Keratinocyte (primary cell): ENCODE results near the gene IGSF9. TPM values are rescaled to one million over a fixed set of nuclear protein-coding genes. Genes with fewer than 3 reads are reported as not detected.

Experiments
- DNase-seq: peaks from one replicate; pipeline ENCODE4 v3.0.0-alpha.2; 2011; ENCODE audit warnings: low read depth, missing footprints, low spot score
- FAIRE-seq: peaks from 2 replicates; lab custom pipeline; 2011; peaks lifted over from hg19 to GRCh38; lab: Jason Lieb, UNC
- H2AFZ ChIP-seq: 2 replicates; pipeline ENCODE4 v1.6.0; 2012; ENCODE audit warnings: low read length, control low read depth, inconsistent platforms; ENCODE audit not compliant: control insufficient read depth
- H3K27ac ChIP-seq: 2 replicates; pipeline ENCODE4 v1.5.1; 2011; ENCODE audit warnings: low read length; ENCODE audit not compliant: control insufficient read depth, insufficient read depth
- H3K27me3 ChIP-seq: 3 replicates; pipeline ENCODE4 v1.6.0; 2011; ENCODE audit warnings: low read length; ENCODE audit not compliant: control insufficient read depth, insufficient read depth; ENCODE audit errors: extremely low read depth
- H3K36me3 ChIP-seq, 2 experiments: 2 replicates in 1 of 2; 3 replicates in 1 of 2; pipeline ENCODE4 v1.5.1; 2011; ENCODE audit warnings: low read length in 2 of 2, mild to moderate bottlenecking in 1 of 2; ENCODE audit not compliant: control insufficient read depth in 2 of 2, insufficient read depth in 2 of 2; ENCODE audit errors: extremely low read depth in 1 of 2
- H3K4me1 ChIP-seq: 3 replicates; pipeline ENCODE4 v1.5.1; 2011; ENCODE audit warnings: low read length; ENCODE audit not compliant: control insufficient read depth, insufficient read depth; ENCODE audit errors: extremely low read depth
- H3K4me2 ChIP-seq: 3 replicates; pipeline ENCODE4 v1.6.0; 2011; ENCODE audit warnings: low read depth, low read length; ENCODE audit not compliant: control insufficient read depth, insufficient read depth; ENCODE audit errors: extremely low read depth
- H3K4me3 ChIP-seq, 3 experiments: fragments of 200-600 bp in 1 of 3; sonication (generic) in 1 of 3; 2 replicates in 2 of 3; 3 replicates in 1 of 3; pipeline ENCODE4 v1.5.1; 2011 to 2016; ENCODE audit warnings: low read length in 3 of 3, mild to moderate bottlenecking in 3 of 3, control low read depth in 2 of 3, inconsistent platforms in 1 of 3, low read depth in 1 of 3, mixed read lengths in 1 of 3, mixed run types in 1 of 3, moderate library complexity in 1 of 3; ENCODE audit not compliant: control insufficient read depth in 2 of 3, insufficient read depth in 2 of 3; ENCODE audit errors: extremely low read depth in 1 of 3
- H3K79me2 ChIP-seq: 2 replicates; pipeline ENCODE4 v1.6.0; 2012; ENCODE audit warnings: low read length; ENCODE audit not compliant: control insufficient read depth, insufficient read depth
- H3K9ac ChIP-seq: 3 replicates; pipeline ENCODE4 v1.6.0; 2011; ENCODE audit warnings: low read length; ENCODE audit not compliant: control insufficient read depth, insufficient read depth; ENCODE audit errors: extremely low read depth
- H3K9me1 ChIP-seq: 3 replicates; pipeline ENCODE4 v1.6.0; 2011; ENCODE audit warnings: low read length; ENCODE audit not compliant: control insufficient read depth, insufficient read depth; ENCODE audit errors: extremely low read depth
- H3K9me3 ChIP-seq: 2 replicates; pipeline ENCODE4 v1.5.1; 2012; ENCODE audit warnings: low read depth, low read length; ENCODE audit not compliant: control insufficient read depth
- H4K20me1 ChIP-seq: 3 replicates; pipeline ENCODE4 v1.6.0; 2011; ENCODE audit warnings: low read length; ENCODE audit not compliant: control insufficient read depth, insufficient read depth; ENCODE audit errors: extremely low read depth
- EZH2 ChIP-seq: IDR thresholded peaks from one replicate; pipeline ENCODE4 v1.6.1; 2012; ENCODE audit warnings: inconsistent platforms, mild to moderate bottlenecking, low read length, moderate library complexity
- dilution Hi-C: fragments of 300-500 bp; cut with MboI; formaldehyde crosslinking; loops from one replicate; pipeline ENCODE4 v1.7.0; 2020; ENCODE audit warnings: low sequenced_read_pairs; ENCODE audit not compliant: extremely low pct_ligation_motif_present
- polyA plus RNA-seq, 5 experiments: library from polyadenylated mRNA; depleted of rRNA in 3 of 5; stranded (reverse) in 3 of 5; stranded (forward) in 1 of 5; unstranded in 1 of 5; fragments of >200 nt; gene quantifications; 1 replicate in 1 of 5; 2 replicates in 3 of 5; 3 replicates in 1 of 5; pipeline versions ENCODE4 v1.2.1 to v1.2.3, GENCODE V29; 2011 to 2012; ENCODE audit warnings: missing spikeins in 2 of 5, low read depth in 1 of 5, low replicate concordance in 1 of 5
- TF ChIP-seq, protein P1 (sequence below), 3 experiments: IDR thresholded peaks in 1 of 3; conservative IDR thresholded peaks in 1 of 3; optimal IDR thresholded peaks in 1 of 3; 2 replicates in 2 of 3; 3 replicates in 1 of 3; pipeline versions ENCODE3 to v1.5.1; 2011; ENCODE audit warnings: low read length in 3 of 3, mild to moderate bottlenecking in 3 of 3, moderate library complexity in 2 of 3, control low read depth in 1 of 3, inconsistent platforms in 1 of 3; ENCODE audit not compliant: insufficient read depth in 2 of 3; ENCODE audit errors: extremely low read depth in 1 of 3

IGSF9 gene
- polyA plus RNA-seq, 1 donor (not counting 4 experiments of a cell fraction or from before 2014, with no cell fraction given): 4.2 TPM

DNA sequence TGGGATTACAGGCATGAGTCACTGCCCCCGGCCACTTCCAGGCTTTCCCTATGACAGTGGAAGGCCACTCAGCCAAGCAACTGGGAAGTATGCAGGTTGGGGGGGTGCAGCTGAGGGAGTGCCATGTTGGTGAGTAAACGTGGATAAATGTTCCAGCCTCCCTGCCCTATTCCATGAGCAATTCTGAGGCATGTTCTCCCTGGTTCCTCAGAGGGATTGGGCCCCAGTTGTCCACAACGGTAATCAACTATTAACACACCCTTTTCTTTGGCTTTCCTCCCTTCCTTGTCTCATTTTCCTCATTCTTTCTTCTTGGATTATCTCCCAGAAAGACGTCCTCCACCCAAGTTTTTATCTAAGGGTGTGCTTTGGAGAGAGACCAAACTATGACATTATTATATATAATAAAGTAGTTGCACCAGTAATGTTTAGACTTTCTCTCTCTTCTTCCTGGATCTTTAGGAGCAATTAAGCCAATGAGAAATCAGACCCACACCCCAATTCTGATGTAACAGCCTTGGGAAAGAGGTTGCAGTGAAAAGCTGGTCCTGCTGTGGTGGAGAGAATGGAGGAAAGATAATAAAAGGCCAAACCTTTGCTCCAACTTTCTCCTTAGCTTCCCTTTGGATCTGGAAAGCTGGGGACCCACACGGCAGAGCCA lies 15.4 kb upstream of the IGSF9 start:
- Histone ChIP-seq H3K9me1 (no peaks in the 10 kb centered on the region), H3K4me2 (peak overlapping the region; percentile 77), H3K9me3 (no peaks in the 10 kb centered on the region), H2AFZ (peak overlapping the region; percentile 30), H3K9ac (peak overlapping the region; percentile 79), H3K4me3 (peak overlapping the region; percentile 63 to 95 (median 81)), H3K36me3 (peaks cover 5 to 13% of the 10 kb centered on the region in 2 experiments), H3K79me2 (peaks cover 34% of the 10 kb centered on the region), H3K27ac (peak overlapping the region; percentile 93), H3K4me1 (peaks cover 42% of the 10 kb centered on the region), H4K20me1 (peaks cover 4% of the 10 kb centered on the region), H3K27me3 (no peaks in the 10 kb centered on the region)
- dilution Hi-C loops: no loop called here
- FAIRE-seq (peak; percentile 92), DNase-seq (peak; percentile 96)
- TF ChIP-seq EZH2: no peak
- TF ChIP-seq, protein P1, sequence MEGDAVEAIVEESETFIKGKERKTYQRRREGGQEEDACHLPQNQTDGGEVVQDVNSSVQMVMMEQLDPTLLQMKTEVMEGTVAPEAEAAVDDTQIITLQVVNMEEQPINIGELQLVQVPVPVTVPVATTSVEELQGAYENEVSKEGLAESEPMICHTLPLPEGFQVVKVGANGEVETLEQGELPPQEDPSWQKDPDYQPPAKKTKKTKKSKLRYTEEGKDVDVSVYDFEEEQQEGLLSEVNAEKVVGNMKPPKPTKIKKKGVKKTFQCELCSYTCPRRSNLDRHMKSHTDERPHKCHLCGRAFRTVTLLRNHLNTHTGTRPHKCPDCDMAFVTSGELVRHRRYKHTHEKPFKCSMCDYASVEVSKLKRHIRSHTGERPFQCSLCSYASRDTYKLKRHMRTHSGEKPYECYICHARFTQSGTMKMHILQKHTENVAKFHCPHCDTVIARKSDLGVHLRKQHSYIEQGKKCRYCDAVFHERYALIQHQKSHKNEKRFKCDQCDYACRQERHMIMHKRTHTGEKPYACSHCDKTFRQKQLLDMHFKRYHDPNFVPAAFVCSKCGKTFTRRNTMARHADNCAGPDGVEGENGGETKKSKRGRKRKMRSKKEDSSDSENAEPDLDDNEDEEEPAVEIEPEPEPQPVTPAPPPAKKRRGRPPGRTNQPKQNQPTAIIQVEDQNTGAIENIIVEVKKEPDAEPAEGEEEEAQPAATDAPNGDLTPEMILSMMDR (optimal IDR thresholded peaks at IDR 0.05 in 1 of 3, IDR thresholded peaks at IDR 0.05 in 1 of 3, conservative IDR thresholded peaks at IDR 0.05 in 1 of 3; ENCODE audit: extremely low read depth in 1 of 3, insufficient read depth in 2 of 3, low read length in 3 of 3): no peak

DNA sequence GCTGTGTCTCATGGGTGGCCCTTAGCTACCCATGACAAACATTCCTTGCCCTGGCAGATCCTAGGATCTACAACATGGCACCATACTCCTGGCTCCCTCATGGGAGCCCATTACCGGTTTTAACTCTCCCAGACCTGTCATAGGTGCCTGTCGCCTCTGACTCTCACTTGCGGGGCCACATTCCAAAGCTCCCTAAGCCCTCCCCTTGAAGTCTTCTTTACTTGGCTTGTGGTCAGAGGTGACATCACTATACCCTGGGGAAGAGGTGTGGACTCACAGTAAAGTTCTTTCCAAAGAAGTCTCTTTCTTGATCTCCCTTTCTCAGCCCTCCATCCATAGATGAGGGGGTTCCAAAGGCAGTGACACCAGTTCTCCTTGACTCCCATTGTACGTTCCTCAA lies 14.0 kb upstream of the IGSF9 start:
- Histone ChIP-seq H3K36me3 (peaks cover 2 to 7% of the 10 kb centered on the region in 2 experiments), H3K27me3 (no peaks in the 10 kb centered on the region), H3K79me2 (peaks cover 24% of the 10 kb centered on the region), H2AFZ (peak overlapping the region; percentile 31), H3K27ac (peak overlapping the region; percentile 55), H3K4me3 (peak overlapping the region in 1 of 3 experiments; percentile 15), H3K4me1 (peaks cover 48% of the 10 kb centered on the region), H3K4me2 (peak overlapping the region; percentile 62), H3K9me1 (no peaks in the 10 kb centered on the region), H3K9me3 (no peaks in the 10 kb centered on the region), H3K9ac (peak overlapping the region; percentile 10), H4K20me1 (no peaks in the 10 kb centered on the region)
- DNase-seq: peak; percentile 81
- TF ChIP-seq EZH2: no peak
- TF ChIP-seq, protein P1 (optimal IDR thresholded peaks at IDR 0.05 in 1 of 3, IDR thresholded peaks at IDR 0.05 in 1 of 3, conservative IDR thresholded peaks at IDR 0.05 in 1 of 3; ENCODE audit: extremely low read depth in 1 of 3, insufficient read depth in 2 of 3, low read length in 3 of 3): no peak
- dilution Hi-C loops: no loop called here
- peak; percentile 53 for FAIRE-seq
